H1 (cell line): Measurements from ENCODE around the gene FBXO44. TPM values are rescaled to one million over a fixed set of nuclear protein-coding genes. Genes with fewer than 3 reads are reported as not detected.

ENCODE experiments used
- CTCF ChIA-PET: fragments of 300-600 bp; sonication (Branson Sonifier 250); formaldehyde crosslinking; loops from one replicate; lab custom pipeline; 2021; ENCODE audit not compliant: partially characterized antibody; lab: Charles Lee
- POLR2A ChIA-PET: fragments of 300-600 bp; sonication (Branson Sonifier 250); formaldehyde crosslinking; loops from one replicate; lab custom pipeline; 2021; ENCODE audit warnings: inconsistent platforms; ENCODE audit not compliant: partially characterized antibody; lab: Charles Lee
- DNase-seq, 2 experiments: peaks; one replicate each; pipeline versions ENCODE4 v3.0.0 to v3.0.0-alpha.2; 2010 to 2022; ENCODE audit warnings: low spot score in 2 of 2, low read depth in 1 of 2, mixed read lengths in 1 of 2
- FAIRE-seq: peaks from 2 replicates; lab custom pipeline; 2011; peaks lifted over from hg19 to GRCh38; lab: Jason Lieb, UNC
- H2AFZ ChIP-seq: 2 replicates; pipeline ENCODE4 v1.8.1; 2012; ENCODE audit warnings: low read length, inconsistent platforms
- H2AK5ac ChIP-seq: 2 replicates; pipeline ENCODE4 v1.6.1; 2013; ENCODE audit warnings: low read depth, low read length
- H2BK120ac ChIP-seq: replicated peaks from 2 replicates; pipeline ENCODE3; 2013; ENCODE audit warnings: low read depth, low read length, inconsistent platforms
- H2BK12ac ChIP-seq: 2 replicates; pipeline ENCODE4 v1.6.1; 2013; ENCODE audit warnings: low read depth, low read length
- H2BK15ac ChIP-seq: 2 replicates; pipeline ENCODE4 v1.6.1; 2013; ENCODE audit warnings: low read length
- H2BK20ac ChIP-seq: 2 replicates; pipeline ENCODE4 v1.6.1; 2013; ENCODE audit warnings: low read length
- H2BK5ac ChIP-seq: 2 replicates; pipeline ENCODE4 v1.6.1; 2013; ENCODE audit warnings: low read depth, low read length
- H3K14ac ChIP-seq: 2 replicates; pipeline ENCODE4 v1.6.1; 2013; ENCODE audit warnings: inconsistent platforms; ENCODE audit not compliant: insufficient read length
- H3K18ac ChIP-seq: 2 replicates; pipeline ENCODE4 v1.6.1; 2013; ENCODE audit warnings: low read length; ENCODE audit errors: extremely low read depth
- H3K23ac ChIP-seq: 2 replicates; pipeline ENCODE4 v1.6.1; 2013; ENCODE audit warnings: inconsistent platforms; ENCODE audit not compliant: insufficient read length
- H3K23me2 ChIP-seq: 2 replicates; pipeline ENCODE4 v1.6.1; 2013; ENCODE audit warnings: low read depth, low read length
- H3K27ac ChIP-seq: 2 replicates; pipeline ENCODE4 v1.6.1; 2011; ENCODE audit warnings: low read depth, low read length, inconsistent platforms
- H3K27me3 ChIP-seq, 4 experiments: replicated peaks in 1 of 4; 1 replicate in 1 of 4; 2 replicates in 3 of 4; pipeline versions ENCODE4 v1.6.1 to v1.8.1; 2011 to 2013; ENCODE audit warnings: low read length in 3 of 4, mild to moderate bottlenecking in 3 of 4, inconsistent platforms in 2 of 4, mixed read lengths in 2 of 4, moderate library complexity in 1 of 4; ENCODE audit not compliant: control insufficient read depth in 3 of 4, insufficient read depth in 3 of 4; ENCODE audit errors: extremely low read depth in 1 of 4
- H3K36me3 ChIP-seq, 4 experiments: 2 replicates each; pipeline versions ENCODE4 v1.6.1 to v1.8.1; 2011 to 2013; ENCODE audit warnings: mild to moderate bottlenecking in 4 of 4, low read length in 3 of 4, moderate library complexity in 2 of 4, control low read depth in 1 of 4, inconsistent platforms in 1 of 4; ENCODE audit not compliant: insufficient read depth in 4 of 4, control insufficient read depth in 2 of 4
- H3K4ac ChIP-seq: replicated peaks from 2 replicates; pipeline ENCODE3; 2013; ENCODE audit warnings: low read length, low read depth, mixed read lengths, inconsistent platforms; ENCODE audit not compliant: insufficient read length
- H3K4me1 ChIP-seq, 4 experiments: replicated peaks in 1 of 4; 1 replicate in 1 of 4; 2 replicates in 3 of 4; pipeline versions ENCODE4 v1.6.1 to v1.8.1; 2011 to 2013; ENCODE audit warnings: low read length in 3 of 4, inconsistent platforms in 2 of 4, mixed read lengths in 1 of 4; ENCODE audit not compliant: insufficient read depth in 4 of 4, control insufficient read depth in 3 of 4
- H3K4me2 ChIP-seq, 2 experiments: 2 replicates each; pipeline versions ENCODE4 v1.6.1 to v1.8.1; 2011 to 2013; ENCODE audit warnings: low read depth in 2 of 2, low read length in 2 of 2, control low read depth in 1 of 2, inconsistent platforms in 1 of 2, mild to moderate bottlenecking in 1 of 2; ENCODE audit not compliant: insufficient read depth in 1 of 2
- H3K4me3 ChIP-seq, 4 experiments: fragments of 200-600, 300-600 bp in 1 of 4; sonication (generic), shearing (Covaris generic), sonication (Bioruptor Twin) in 1 of 4; 2 replicates each; pipeline versions ENCODE4 v1.5.1 to v1.8.1; 2011 to 2016; ENCODE audit warnings: low read length in 4 of 4, low read depth in 3 of 4, control low read depth in 2 of 4, inconsistent platforms in 2 of 4, mild to moderate bottlenecking in 2 of 4, mixed read lengths in 1 of 4, moderate library complexity in 1 of 4; ENCODE audit not compliant: insufficient read depth in 2 of 4; ENCODE audit errors: extremely low read depth in 1 of 4
- H3K56ac ChIP-seq: replicated peaks from 2 replicates; pipeline ENCODE3; 2013; ENCODE audit warnings: low read depth, mild to moderate bottlenecking, mixed read lengths, low read length, inconsistent platforms; ENCODE audit not compliant: insufficient read length
- H3K79me1 ChIP-seq: 2 replicates; pipeline ENCODE4 v1.6.1; 2013; ENCODE audit warnings: low read depth, low read length, control low read depth
- H3K79me2 ChIP-seq, 2 experiments: 2 replicates each; pipeline versions ENCODE4 v1.6.1 to v1.8.1; 2012 to 2013; ENCODE audit warnings: low read length in 2 of 2, mild to moderate bottlenecking in 2 of 2, inconsistent platforms in 1 of 2; ENCODE audit not compliant: insufficient read depth in 2 of 2, control insufficient read depth in 1 of 2
- H3K9ac ChIP-seq, 4 experiments: replicated peaks in 1 of 4; 1 replicate in 1 of 4; 2 replicates in 3 of 4; pipeline versions ENCODE4 v1.6.1 to v1.8.1; 2011 to 2013; ENCODE audit warnings: low read depth in 3 of 4, low read length in 3 of 4, control low read depth in 2 of 4, mild to moderate bottlenecking in 2 of 4, moderate library complexity in 2 of 4, inconsistent platforms in 1 of 4; ENCODE audit errors: extremely low read depth in 1 of 4
- H3K9me3 ChIP-seq, 2 experiments: 2 replicates each; pipeline versions ENCODE4 v1.6.1 to v1.8.1; 2012 to 2013; ENCODE audit warnings: mild to moderate bottlenecking in 2 of 2, moderate library complexity in 2 of 2, control low read depth in 1 of 2, inconsistent platforms in 1 of 2, low read depth in 1 of 2, low read length in 1 of 2, mixed read lengths in 1 of 2; ENCODE audit not compliant: insufficient read depth in 2 of 2
- H4K20me1 ChIP-seq, 2 experiments: replicated peaks in 1 of 2; 2 replicates each; pipeline versions ENCODE3 to v1.8.1; 2011 to 2013; ENCODE audit warnings: inconsistent platforms in 2 of 2, low read length in 2 of 2, mild to moderate bottlenecking in 1 of 2; ENCODE audit not compliant: insufficient read depth in 2 of 2, control insufficient read depth in 1 of 2
- H4K5ac ChIP-seq: 2 replicates; pipeline ENCODE4 v1.6.1; 2013; ENCODE audit warnings: low read length, low read depth, mixed read lengths, inconsistent platforms; ENCODE audit not compliant: insufficient read length
- H4K8ac ChIP-seq: 2 replicates; pipeline ENCODE4 v1.8.0; 2013; ENCODE audit warnings: mild to moderate bottlenecking, moderate library complexity, low read length, inconsistent platforms; ENCODE audit not compliant: insufficient read depth; ENCODE audit errors: extremely low read depth
- H4K91ac ChIP-seq: replicated peaks from 2 replicates; pipeline ENCODE3; 2013; ENCODE audit warnings: low read length, mixed read lengths, inconsistent platforms; ENCODE audit not compliant: insufficient read length
- BRCA1 ChIP-seq: IDR thresholded peaks from 2 replicates; pipeline ENCODE4 v1.6.1; 2012; ENCODE audit warnings: low read depth, low read length, improper control_type of control experiment
- CBX5 ChIP-seq: fragments of 300-800, 300-1000 bp; sonication (generic); IDR thresholded peaks from 2 replicates; pipeline ENCODE4 v1.7.1; 2016; ENCODE audit warnings: antibody characterized with exemption, low read length, low read depth
- CHD2 ChIP-seq: IDR thresholded peaks from 2 replicates; pipeline ENCODE4 v1.6.1; 2012; ENCODE audit warnings: low read length, improper control_type of control experiment
- EGR1 ChIP-seq: IDR thresholded peaks from 2 replicates; pipeline ENCODE4 v1.6.1; 2011; ENCODE audit warnings: low read depth, low read length, borderline replicate concordance
- MAFK ChIP-seq: IDR thresholded peaks from 2 replicates; pipeline ENCODE4 v1.6.1; 2012; ENCODE audit warnings: low read depth, mild to moderate bottlenecking, improper control_type of control experiment, low read length
- POLR2AphosphoS5 ChIP-seq: IDR thresholded peaks from 2 replicates; pipeline ENCODE4 v1.6.1; 2011; ENCODE audit warnings: low read depth, low read length
- RAD21 ChIP-seq, 2 experiments: IDR thresholded peaks in 1 of 2; conservative IDR thresholded peaks in 1 of 2; 2 replicates each; pipeline ENCODE4 v1.6.1; 2011; ENCODE audit warnings: low read depth in 2 of 2, low read length in 2 of 2, improper control_type of control experiment in 1 of 2, inconsistent platforms in 1 of 2, mild to moderate bottlenecking in 1 of 2, moderate library complexity in 1 of 2
- SP2 ChIP-seq: IDR thresholded peaks from 2 replicates; pipeline ENCODE4 v1.6.1; 2012; ENCODE audit warnings: mild to moderate bottlenecking, low read length, inconsistent platforms
- YY1 ChIP-seq: IDR thresholded peaks from 2 replicates; pipeline ENCODE4 v1.6.1; 2011; ENCODE audit warnings: low read depth, mild to moderate bottlenecking, low read length
- WGBS, 2 experiments: shearing (Covaris generic) in 1 of 2; methylation state at CpG; one replicate each; pipeline versions ENCODE4 v1.1.6 to v1.1.7; 2013 to 2015; ENCODE audit warnings: low lambda C conversion rate in 2 of 2, mixed read lengths in 2 of 2, inconsistent platforms in 1 of 2, low coverage in 1 of 2, missing lambda C conversion rate in 1 of 2; ENCODE audit not compliant: insufficient replicate concordance in 2 of 2, insufficient coverage in 1 of 2, insufficient read length in 1 of 2; ENCODE audit errors: extremely low coverage in 1 of 2, missing lambda C conversion rate in 1 of 2; 5-methylcytosine and 5-hydroxymethylcytosine counted together
- polyA plus RNA-seq, 7 experiments: library from polyadenylated mRNA; depleted of rRNA in 3 of 7; stranded (reverse) in 5 of 7; unstranded in 2 of 7; fragments of >200 nt in 5 of 7; fragments of 200-250 nt in 2 of 7; gene quantifications; 1 replicate in 5 of 7; 2 replicates in 1 of 7; 4 replicates in 1 of 7; pipeline versions ENCODE4 v1.2.1 to v1.2.3, GENCODE V29; 2011 to 2013; ENCODE audit warnings: missing spikeins in 2 of 7, mixed read lengths in 2 of 7
- total RNA-seq: library from RNA; stranded (reverse); fragmentation: NEBNext Ultra II Directional; extraction: Animal tissue kit (Norgen Biotek cat#: 25700); gene quantifications from 2 replicates; pipeline ENCODE4 v1.2.1, GENCODE V29; 2021
- TF ChIP-seq, protein P1 (sequence below), 3 experiments: IDR thresholded peaks; 1 replicate in 2 of 3; 2 replicates in 1 of 3; pipeline versions ENCODE4 v1.5.1 to v1.6.1; 2011; ENCODE audit warnings: low read length in 3 of 3, mild to moderate bottlenecking in 3 of 3, inconsistent platforms in 2 of 3, low read depth in 1 of 3, moderate library complexity in 1 of 3; ENCODE audit not compliant: insufficient read depth in 1 of 3; ENCODE audit errors: control extremely low read depth in 1 of 3

The FBXO44 gene
- total and polyA plus RNA-seq, 2 of the 8 experiments (the other 6 are each of a cell fraction or from before 2014, with no cell fraction given), result 27.0 to 27.2 TPM

DNA sequence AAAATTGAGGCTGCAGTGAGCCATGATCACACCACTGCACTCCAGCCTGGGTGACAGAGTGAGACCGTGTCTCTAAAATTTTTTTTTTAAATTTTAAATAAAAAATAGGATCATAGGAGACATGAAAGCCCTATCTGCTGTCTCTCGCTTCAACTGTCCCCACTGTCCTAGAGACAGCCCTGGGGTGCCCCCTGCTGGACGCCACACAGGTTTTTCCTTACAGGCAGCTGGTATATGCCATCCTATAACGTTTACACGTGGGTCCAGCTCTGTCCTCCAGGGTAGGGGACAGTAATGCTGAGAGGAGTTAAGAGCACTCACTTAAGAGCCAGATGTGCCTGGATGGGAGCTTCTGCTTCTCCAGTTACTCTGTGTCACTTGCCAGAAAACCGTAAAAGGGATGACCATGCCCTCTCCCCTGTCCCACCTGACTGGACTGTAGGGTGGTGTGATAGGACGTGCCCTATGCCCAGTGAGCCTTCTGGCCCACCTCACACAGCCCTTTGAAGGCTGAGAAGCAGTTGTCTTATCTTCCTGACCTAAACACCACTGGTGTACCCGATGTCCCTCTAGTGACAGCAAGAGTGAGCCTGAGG, 8.9 kb upstream of the FBXO44 start:
- CTCF ChIA-PET, result interaction anchor here (0.6 to 6.3 kb wide), 56 partner anchors 8 to 404 kb away, joined by 3 to 66 read pairs (median 4); partner anchors contain the start of genes AGTRAP, DISP3 and FBXO6
- no peak overlapping the region for H4K8ac ChIP-seq
- H2BK120ac ChIP-seq, result no peak overlapping the region
- WGBS, 2 experiments, result 54% methylated on average over 8 of the region's 8 CpGs; no CpG with 5 or more reads in 1 of the 2 experiments
- no peak overlapping the region for H3K56ac ChIP-seq
- DNase-seq (peak in 1 of 2 experiments; percentile 95), FAIRE-seq (peak; percentile 52)
- no peak overlapping the region for H2BK5ac ChIP-seq
- H2BK20ac ChIP-seq, result no peak overlapping the region
- no peak overlapping the region for H4K5ac ChIP-seq
- no peaks in the 10 kb centered on the region; a peak in 1 of 8 replicates for H3K36me3 ChIP-seq
- H3K4me3 ChIP-seq, result no peak overlapping the region
- H3K27ac ChIP-seq, result no peak overlapping the region
- no peak overlapping the region for H3K14ac ChIP-seq
- no peak overlapping the region for H2BK15ac ChIP-seq
- no peak overlapping the region for H3K4ac ChIP-seq
- no peak overlapping the region for H3K9ac ChIP-seq
- H3K79me2 ChIP-seq, result no peaks in the 10 kb centered on the region
- POLR2A ChIA-PET, result interaction anchor here (0.5 to 1.2 kb wide), 4 partner anchors 9 to 614 kb away, joined by 3 to 4 read pairs (median 3); no protein-coding TSS in a partner anchor
- no peak overlapping the region for H2AK5ac ChIP-seq
- no peak overlapping the region for H2BK12ac ChIP-seq
- no peak overlapping the region for H2AFZ ChIP-seq
- no peak overlapping the region for H3K18ac ChIP-seq
- H3K9me3 ChIP-seq, result no peaks in the 10 kb centered on the region
- no peak overlapping the region for H3K4me2 ChIP-seq
- no peaks in the 10 kb centered on the region for H3K79me1 ChIP-seq
- H3K23me2 ChIP-seq, result no peaks in the 10 kb centered on the region; the same call in 1 of the 2 replicates
- H4K20me1 ChIP-seq, result peaks cover 1 to 4% of the 10 kb centered on the region in 2 experiments
- no peaks in the 10 kb centered on the region for H3K27me3 ChIP-seq
- H3K23ac ChIP-seq, result no peak overlapping the region
- peaks cover under 1 to 16% (median 14%) of the 10 kb centered on the region in 4 experiments for H3K4me1 ChIP-seq
- no peak overlapping the region for H4K91ac ChIP-seq
- TF ChIP-seq, protein P1, sequence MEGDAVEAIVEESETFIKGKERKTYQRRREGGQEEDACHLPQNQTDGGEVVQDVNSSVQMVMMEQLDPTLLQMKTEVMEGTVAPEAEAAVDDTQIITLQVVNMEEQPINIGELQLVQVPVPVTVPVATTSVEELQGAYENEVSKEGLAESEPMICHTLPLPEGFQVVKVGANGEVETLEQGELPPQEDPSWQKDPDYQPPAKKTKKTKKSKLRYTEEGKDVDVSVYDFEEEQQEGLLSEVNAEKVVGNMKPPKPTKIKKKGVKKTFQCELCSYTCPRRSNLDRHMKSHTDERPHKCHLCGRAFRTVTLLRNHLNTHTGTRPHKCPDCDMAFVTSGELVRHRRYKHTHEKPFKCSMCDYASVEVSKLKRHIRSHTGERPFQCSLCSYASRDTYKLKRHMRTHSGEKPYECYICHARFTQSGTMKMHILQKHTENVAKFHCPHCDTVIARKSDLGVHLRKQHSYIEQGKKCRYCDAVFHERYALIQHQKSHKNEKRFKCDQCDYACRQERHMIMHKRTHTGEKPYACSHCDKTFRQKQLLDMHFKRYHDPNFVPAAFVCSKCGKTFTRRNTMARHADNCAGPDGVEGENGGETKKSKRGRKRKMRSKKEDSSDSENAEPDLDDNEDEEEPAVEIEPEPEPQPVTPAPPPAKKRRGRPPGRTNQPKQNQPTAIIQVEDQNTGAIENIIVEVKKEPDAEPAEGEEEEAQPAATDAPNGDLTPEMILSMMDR (IDR thresholded peaks at IDR 0.05; ENCODE audit: control extremely low read depth in 1 of 3, insufficient read depth in 1 of 3, low read depth in 1 of 3, low read length in 3 of 3), result peak in 2 of 3 experiments; percentile 82 to 85; a peak in 3 of 4 replicates
- TF ChIP-seq CBX5 (no peak), EGR1 (no peak), RAD21 (IDR thresholded peaks at IDR 0.05 in 1 of 2, conservative IDR thresholded peaks at IDR 0.05 in 1 of 2; ENCODE audit: low read depth in 2 of 2, low read length in 2 of 2) (peak; percentile 83 to 85), CHD2 (no peak), MAFK (no peak), SP2 (no peak), POLR2AphosphoS5 (no peak), BRCA1 (no peak), YY1 (no peak)
